Measurements from ENCODE around the gene IPO7.
A peak's percentile ranks its signal among the peaks of the same experiment; 100 is the strongest.
"Not testable (repeated sequence)": the region's sequence is repeated elsewhere in the genome, so short reads cannot be mapped to it uniquely, and the experiment has no call there.

Gene IPO7

GRCh38 chr11:9384535-9385326 is at the start of gene IPO7:
IPO7 (plus strand) TSS chr11:9384652; CDS start chr11:9384764, 112 bp downstream.
- DNase-seq = peak in 55 of 56 donors; percentile 31 to 96 (median 86)

GRCh38 chr11:9341638-9342178 is 42.7 kb upstream of the IPO7 start:
- DNase-seq = no peak

DNA sequence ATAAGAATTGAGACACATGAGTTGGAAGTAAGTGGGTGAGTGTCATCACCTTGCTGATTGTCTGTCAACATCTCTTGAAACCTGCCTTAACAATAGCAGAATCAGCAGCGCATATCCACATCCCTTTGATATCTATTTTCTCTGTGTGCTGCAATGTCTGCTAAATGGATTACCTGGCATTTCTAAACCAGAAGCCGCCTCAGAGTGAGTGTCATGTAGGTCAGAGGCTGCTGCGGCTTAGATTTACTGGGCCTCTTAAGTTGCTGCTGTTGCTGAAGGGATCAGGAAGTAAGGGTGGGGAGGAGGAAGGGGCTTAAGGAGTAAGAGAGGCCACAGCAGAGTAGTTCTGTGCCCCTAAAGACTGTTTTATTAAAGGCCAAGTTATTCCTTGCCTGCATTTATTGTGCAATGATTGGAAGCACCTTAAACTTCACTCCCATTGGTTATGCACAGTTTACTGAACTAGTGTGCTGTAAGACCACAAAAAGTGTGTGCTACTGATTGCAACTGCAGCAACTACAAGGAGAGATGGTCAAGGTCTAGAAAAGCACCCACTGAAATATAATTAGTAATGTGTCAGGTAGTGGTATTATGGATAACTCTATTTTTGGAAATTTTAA is 40.3 kb upstream of the IPO7 start:
- DNase-seq = no peak

- DNase-seq = no peak
Observed at GRCh38 chr11:9347100-9347499, 37.4 kb upstream of the IPO7 start.

GRCh38 chr11:9347779-9348178 is 36.7 kb upstream of the IPO7 start:
- DNase-seq = not testable (repeated sequence)

DNA sequence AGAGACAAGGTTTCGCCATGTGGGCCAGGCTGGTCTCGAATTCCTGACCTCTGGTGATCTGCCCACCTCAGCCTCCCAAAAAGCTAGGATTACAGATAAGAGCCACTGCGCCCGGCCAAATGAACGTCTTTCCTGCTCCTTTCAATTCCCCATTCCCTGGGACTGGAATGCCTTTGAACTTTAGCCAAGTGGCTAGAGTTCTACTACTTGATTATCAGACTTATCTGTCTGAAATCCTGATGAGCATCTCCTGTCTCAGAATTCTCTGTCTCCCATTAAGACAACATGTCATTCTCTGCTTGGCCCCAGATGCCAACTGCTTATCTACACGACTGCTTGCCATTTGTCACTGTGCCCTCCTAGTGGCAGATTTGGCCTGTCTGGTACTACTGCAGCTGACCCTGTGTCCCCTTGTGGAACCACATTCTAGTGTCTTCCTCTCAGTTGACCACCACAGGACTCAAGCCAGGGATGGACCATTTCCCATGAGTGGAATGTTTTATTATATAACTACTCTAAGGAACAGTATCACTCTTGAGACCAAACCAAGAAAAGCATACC is 33.1 kb upstream of the IPO7 start:
- DNase-seq = no peak

DNA sequence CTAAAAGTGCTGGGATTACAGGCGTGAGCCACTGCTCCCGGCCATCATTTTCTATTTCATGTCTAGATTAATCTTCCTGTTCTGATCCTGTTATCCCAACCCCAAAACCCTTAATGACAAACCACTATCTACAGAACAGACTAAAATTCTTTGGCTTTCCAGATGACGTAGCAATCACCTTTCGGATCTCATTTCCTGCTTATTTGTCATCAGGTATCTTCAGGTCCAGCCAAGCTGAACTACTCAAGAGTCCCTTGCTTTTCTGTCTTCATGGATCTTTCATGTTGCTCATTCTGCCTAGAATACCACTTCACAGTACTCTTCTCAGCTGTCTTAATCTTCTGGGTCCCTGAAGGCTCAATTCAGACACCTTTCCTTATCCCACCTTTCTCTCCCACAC is 27.4 kb upstream of the IPO7 start:
- no peak for DNase-seq

DNA sequence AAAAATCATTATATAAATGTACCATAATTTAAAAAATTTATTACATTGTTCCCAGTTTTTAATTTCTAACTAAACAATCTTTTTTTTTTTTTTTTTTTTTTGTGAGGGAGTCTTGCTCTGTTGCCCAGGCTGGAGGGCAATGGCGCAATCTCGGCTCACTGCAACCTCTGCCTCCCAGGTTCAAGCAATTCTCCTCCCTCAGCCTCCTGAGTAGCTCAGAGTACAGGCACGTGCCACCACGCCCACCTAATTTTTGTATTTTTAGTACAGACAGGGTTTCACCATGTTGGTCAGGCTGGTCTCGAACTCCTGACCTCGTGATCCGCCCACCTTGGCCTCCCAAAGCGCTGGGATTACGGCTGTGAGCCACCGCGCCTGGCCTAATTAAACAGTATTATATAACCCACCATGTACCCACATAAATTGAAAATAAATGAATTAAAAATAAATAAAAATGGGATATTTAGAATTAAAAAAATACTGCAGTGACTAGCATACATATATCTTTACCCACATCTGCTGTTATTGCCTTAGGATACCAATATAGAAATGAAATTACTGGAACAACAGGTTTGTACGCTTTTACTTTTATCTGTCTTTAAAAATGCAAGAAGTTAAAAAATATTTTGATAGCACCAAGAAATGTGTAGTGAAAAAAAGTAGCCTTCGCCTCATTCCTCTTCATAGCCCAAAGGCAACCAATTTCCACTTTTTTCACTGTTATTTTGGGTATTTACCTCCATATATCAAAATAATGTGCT is 23.4 kb upstream of the IPO7 start:
- DNase-seq = not testable (repeated sequence)

GRCh38 chr11:9362393-9362863 is 22.0 kb upstream of the IPO7 start:
- DNase-seq = no peak

DNA sequence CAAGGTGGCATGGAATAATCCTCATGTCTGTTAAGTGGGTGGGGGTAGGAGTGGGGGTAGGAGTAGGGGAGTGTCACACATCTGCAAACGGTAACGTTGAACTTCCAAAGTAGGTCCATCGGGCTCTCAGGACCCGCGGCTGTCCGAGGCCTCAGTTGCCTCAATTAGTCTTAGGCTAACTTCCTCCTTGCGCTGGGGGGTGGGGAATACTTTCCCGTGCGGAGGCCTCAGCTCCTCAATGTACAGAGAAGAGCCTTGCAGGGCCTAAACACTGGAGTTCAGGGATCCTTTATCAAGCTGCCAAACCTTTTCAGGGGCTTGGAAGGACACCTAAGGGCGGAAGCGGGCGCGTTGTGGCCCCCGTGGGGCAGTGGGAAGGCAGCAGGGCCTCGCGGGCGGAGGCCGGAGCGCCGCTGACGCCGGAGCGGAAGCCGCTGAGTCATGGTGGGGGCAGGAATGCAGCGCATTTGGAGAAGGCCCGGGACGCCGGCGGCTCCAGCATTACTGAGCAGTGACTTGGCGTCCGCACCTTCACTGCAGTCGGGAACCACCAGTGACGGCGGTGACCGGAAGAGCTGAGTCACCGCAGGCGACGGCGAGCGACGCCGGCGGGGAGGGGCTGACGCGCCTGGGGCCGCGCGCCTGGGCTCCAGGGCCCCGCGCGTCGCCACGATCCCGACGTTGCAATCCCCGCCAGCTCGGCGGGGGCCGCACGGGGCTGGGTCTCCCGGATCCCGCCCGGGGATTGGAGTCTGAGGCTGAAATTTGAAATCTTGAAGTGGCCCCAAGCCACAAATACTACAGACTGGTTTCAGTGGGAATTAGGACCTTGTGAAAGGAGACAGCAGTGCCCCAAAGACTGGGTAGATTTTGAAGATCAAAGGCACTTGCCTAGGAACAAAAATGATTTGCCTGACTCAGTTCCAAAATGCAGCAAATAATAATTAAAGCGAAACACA is 20.2 kb upstream of the IPO7 start:
- peak; percentile 15 to 95 (median 80) for DNase-seq

DNA sequence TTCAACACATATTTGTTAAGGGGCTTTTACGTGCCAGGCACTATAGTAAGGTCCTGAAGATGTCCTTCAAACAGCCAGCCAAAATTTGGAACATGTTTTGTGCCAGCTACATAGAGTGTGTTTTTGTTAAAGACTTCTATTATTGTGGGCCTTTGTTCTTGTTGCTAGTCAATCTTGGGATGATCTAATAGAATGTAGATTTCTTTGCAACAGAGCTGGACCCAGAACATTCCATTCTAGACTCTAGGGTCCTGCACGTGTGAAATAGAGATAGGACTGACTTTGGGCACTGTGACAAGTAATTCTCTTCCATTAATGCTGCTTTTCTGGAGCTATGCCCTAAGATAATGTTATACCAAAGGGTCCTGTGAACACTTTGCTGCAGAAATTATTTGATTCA is 16.9 kb upstream of the IPO7 start:
- no peak for DNase-seq

DNA sequence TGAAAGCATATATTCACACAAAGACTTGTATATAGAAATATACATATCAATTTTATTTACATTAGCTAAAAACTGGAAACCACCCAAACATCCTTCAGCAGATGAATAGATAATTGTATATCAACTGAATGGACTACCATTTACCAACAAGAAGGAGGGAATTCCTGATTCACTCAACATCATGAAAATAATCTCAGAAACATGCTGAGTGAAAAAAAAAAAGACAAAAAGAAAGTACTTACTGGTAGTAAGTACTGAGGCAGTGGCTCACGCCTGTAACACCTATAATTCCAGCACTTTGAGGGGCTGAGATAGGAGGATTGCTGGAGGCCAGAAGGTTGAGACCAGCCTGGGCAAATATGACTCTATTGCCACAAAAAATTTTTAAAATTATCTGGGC is 7.4 kb upstream of the IPO7 start:
- DNase-seq = no peak

GRCh38 chr11:9379041-9379440 is 5.4 kb upstream of the IPO7 start:
- DNase-seq = no peak

DNA sequence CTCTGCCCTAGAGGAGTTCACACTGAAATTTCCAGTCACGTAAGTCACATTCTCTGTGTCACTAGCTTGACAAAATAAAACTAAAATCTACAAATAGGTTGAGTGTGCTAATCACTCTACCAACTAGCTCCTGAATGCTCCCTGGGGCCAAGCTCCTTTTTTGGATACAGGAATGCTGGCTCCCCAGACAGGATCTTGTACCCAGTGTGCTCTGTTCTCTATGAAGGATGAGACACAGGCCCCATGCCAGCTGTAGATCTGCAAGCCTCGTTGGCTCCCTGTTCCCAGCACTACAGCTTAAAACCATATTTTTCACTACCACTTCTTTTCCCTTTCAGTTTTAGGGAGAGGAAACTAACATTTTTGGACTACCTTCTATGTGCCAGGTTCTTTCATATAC is 3.7 kb upstream of the IPO7 start:
- no peak for DNase-seq

DNA sequence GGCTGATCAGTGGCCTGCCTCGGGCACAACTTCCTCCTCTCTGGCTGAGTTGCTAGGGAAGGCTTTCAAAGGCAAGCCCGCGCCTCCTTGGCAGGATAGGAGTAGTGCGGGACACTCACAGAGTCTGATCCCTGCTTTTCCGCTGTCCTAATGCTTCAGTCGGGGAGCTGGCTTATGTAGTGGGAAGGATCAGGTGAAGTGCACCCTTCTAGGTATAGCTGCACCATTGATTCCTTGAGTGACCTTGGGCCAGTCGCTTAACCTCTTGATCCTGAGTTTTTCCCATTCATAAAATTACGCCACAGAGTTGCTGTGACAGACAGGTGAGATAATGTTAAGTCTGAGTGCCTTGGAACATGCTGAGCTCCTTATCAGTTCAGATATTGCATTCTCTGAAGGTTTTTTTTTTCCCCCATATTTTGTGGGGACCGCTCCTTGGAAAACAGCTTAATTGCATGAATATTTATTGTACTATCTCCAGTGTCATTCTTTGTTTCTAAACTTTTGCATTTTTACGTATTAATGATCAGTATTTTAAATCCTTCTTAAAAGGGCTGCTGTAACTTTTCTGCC is 961 bp downstream of the IPO7 start:
- peak in 10 of 56 donors; percentile 18 to 57 (median 43) for DNase-seq

GRCh38 chr11:9386086-9386485 is 1.6 kb downstream of the IPO7 start:
- DNase-seq = no peak

DNA sequence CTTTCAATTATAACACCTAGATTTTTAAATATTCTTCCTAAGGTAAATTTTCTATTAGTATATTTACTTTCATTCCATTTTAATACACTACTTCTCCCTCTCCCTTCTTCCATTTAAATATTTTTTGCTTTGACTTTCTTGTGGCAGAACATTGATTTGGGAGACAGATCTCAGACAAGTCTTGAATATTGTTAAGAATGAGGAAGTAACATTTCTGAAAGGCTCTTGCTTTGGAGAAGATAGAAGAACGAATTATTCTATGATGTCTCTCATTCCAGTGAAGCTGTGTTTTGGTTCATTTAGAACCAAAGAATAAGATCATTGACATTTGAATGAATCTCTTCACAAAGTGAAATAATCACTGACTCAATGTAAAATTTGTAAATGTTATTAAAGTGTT is 2.4 kb downstream of the IPO7 start:
- DNase-seq = no peak

- DNase-seq = no peak
Observed at GRCh38 chr11:9396310-9396709, 11.9 kb downstream of the IPO7 start.

GRCh38 chr11:9396752-9397151 is 12.3 kb downstream of the IPO7 start:
- no peak for DNase-seq

All from nucleus accumbens (tissue), 56 donors.